Amniotic epithelial cell (primary cell): ENCODE results near the gene ATP10B.

Source experiments
- DNase-seq: peaks from one replicate; pipeline ENCODE4 v3.0.0-alpha.2; 2010; ENCODE audit warnings: low read depth

The ATP10B gene

DNA sequence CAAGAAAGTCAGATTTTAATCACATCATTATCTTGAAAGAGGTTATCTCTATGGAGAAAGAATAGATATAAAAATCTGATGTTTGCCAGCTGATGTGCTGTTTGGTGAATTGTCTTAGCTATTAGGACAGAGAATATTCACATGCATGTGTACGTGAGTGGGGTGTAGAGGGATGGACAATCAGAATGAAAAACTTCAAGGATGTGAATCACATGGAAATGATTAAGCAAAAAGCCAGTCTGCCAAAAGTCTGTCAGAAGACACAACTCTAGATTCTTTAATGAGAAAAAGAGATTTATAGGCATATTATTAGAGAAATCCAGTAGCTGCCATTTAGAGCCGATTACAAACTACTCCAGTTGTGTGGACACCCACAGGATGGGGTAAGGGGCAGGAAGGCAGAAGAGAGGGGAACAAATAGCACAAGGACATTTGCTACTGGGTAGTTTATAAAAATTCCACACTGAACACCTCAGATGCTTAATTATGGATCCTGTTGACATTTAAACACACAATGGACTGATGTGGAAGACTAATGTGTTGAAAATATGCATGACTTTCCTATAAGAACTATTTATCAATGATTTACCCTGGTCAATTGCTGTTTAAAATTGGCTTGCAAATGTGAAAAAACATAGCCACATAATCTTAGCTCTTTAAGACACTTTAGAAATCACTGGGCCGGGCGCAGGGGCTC is 302.9 kb downstream of the ATP10B start:
- DNase-seq: no peak

DNA sequence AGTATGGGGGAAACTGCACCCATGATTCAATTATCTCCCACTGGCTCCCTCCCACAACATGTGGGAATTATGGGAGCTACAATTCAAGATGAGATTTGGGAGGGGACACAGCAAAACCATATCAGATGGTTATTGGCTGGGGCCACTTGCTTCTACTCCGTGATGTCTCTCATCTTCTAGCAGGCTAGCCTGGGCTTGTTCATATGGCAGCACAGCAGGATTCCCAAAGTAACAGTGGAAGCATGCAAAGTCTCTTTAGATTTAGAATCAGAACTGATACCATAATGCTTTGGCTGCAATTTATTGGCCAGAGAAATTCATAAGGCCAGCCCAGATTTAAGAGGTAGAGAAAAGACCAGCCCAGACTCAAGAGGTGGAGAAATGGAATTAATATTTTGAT is 304.1 kb downstream of the ATP10B start:
- no peak for DNase-seq

DNA sequence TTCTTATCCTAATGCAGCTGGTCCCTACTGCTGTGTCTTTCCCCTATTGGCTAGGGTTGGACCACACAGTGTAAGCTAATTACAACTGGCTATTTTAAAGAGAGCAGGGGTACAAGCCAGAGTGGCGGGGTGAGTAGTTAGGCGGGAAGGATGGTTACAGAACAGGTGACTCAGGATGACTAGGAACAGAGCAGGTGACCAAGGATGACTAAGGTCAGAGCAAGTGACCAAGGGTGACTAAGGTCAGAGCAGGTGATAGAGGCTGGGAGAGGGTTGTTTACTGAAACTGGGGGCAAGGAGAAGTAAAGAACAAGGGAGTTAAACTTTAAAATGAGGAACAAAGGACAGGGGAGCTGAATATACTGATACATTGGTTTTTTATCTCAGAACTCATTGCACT is 304.9 kb downstream of the ATP10B start:
- no peak for DNase-seq

DNA sequence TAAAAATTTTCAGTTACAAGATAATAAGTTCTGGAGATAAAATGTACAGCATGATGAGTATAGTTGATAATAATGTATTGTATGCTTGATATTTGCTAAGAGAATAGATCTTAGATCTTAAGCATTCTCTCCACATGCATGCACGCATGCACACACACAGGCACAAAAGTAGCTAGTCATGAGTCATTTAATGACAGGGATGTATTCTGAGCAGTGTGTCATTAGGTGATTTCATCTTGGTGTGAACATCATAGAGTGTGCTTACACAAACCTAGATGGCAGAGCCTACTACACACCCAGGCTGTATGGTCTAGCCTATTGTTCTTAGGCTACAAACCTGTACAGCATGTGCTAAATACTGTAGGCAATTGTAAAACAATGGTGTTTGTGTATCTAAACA is 306.2 kb downstream of the ATP10B start:
- no peak for DNase-seq

DNA sequence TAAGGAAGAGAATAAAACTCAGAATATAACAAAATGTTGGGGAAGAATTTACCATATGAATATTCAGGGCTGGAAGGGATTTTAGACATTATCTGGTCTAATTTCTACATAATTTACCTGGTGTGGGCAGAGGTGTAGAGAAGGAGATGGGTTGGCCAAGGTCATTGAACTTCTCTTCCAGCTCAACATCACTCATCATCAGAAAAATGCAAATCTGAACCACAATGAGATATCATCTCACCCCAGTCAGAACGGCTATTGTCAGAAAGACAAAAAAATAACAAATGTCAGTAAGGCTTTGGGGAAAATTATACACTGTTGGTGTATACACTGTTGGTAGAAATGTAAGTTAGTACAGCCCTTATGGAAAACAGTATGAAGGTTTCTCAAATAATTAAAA is 308.6 kb downstream of the ATP10B start:
- no peak for DNase-seq

DNA sequence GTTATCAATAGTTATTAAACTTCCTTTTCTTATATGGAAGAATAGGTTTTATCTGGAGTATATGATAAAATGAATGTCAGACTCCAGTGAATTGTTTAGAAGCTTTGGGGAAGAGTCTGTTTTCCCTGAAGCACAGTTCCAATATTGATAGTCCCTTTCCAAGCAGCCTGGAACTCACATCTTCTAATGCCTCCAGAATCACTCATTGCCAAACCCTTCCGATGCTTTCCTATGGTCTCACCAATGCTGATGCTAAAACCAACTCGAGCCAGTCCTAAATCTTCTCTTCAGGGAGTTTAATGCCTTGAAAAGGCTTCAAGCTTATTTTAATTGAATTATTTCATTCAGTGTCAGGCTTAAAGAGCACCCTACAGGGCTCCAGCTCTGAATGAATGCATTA is 309.2 kb downstream of the ATP10B start:
- no peak for DNase-seq

DNA sequence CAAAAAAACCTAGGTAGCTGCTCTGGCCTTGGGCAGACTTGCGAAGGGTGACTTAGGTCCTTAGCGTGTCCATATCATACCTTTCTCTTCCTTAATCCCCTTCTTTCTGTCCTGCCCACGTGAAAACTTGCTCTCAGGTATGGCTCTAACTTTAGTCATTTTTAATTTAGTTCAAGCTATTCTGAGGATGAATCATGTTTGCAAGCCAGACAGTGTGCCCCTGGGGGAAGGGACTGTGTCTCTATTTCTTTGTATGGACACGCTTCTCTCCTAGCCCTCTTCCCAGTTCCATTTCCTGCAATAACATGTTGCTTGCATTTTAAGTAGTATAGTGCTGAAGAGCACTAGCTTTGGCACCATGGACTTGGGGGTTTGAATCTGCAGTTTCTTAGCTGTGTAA is 309.7 kb downstream of the ATP10B start:
- no peak for DNase-seq

DNA sequence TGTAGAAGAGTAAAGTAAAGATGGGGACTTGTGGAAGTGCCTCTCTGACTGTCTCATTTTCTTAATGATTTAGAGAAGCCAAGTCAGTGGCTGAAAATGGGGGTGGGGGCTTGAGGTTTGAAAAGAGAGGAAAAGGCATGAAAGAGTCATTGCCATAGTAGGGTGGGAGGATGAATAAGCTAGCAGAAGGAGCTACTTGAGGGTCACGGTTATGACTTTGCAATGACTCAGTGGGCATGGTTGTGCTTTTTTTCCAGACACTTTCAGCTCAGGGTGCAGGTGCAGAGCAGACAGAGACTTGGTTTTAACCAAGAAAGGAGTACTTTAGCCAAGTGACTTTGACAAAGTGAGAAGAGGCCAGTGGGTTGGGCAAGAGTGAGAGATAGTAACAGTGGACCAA is 312.6 kb downstream of the ATP10B start:
- DNase-seq: no peak

DNA sequence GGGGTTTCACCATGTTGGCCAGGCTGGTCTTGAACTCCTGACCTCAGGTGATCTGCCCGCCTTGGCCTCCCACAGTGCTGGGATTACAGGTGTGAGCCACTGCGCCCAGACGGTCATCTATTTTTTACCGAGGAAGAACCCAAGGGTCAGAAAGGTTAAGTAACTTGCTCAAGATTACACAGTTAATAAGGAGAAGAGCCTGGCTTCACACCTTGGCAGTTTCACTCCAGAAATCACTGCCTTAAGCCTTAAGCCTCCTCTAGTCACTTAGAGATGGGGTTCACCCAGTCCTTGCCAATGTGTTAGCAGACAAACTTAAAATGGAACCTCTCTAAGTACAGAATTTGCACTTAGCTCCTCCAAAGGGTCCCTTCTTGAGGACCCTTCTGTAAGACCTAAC is 314.1 kb downstream of the ATP10B start:
- no peak for DNase-seq

DNA sequence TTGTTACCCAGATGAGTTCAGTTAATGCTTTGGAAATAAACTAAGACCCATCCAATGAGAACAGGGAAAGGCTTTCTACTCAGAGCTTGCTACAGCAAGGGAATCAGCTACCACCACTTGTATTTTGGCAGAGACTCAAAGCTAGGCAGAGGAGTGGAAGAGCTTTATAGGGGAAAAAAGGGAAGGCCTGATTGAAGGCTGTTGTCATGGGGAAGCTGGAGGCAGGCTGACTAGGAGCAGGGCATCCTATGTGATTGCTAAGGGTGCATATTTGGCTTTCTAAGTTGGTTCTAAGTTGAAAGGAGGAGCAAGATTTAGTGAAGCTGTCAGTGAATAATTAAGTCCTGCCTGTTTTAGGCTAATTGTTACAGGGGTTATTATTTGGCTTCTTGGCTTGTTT is 314.9 kb downstream of the ATP10B start:
- no peak for DNase-seq

DNA sequence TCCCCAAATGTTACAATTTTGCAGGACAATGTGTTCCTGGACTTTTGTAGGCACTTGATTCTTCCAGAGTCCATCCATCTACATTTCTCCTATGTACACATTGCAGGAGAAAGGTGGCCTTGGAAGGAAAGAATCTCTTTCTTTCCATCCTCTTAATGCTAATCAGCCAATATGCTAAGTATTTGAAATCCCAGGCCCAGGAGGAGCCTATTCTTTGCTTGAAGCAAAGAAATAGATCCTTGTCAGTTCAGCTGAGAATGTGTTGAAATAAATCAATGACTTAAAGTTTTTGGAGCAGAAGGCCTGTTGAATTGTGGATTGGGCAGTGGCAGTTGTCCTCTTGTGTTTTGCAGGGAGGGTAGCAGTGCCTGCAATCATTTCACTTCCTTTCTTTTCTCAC is 317.1 kb downstream of the ATP10B start:
- no peak for DNase-seq

DNA sequence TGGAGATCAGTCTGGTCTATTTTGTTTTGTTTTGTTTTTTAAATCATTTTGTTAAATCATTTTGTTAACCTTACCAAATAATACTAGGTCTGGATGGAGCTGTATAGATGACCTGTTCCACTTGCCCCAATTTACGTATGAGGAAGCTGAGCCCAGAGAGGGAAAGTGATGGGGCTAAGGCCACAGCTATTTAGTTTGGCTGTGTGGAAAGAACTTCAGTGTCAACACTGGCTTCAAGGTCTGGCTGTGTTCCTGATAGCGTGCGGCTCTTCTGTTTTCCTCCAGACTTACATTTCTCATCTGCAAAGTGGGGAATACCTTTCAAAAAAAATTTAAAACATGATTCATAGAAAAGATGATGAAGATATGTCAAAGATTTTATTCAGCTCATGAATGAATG is 317.9 kb downstream of the ATP10B start:
- no peak for DNase-seq

DNA sequence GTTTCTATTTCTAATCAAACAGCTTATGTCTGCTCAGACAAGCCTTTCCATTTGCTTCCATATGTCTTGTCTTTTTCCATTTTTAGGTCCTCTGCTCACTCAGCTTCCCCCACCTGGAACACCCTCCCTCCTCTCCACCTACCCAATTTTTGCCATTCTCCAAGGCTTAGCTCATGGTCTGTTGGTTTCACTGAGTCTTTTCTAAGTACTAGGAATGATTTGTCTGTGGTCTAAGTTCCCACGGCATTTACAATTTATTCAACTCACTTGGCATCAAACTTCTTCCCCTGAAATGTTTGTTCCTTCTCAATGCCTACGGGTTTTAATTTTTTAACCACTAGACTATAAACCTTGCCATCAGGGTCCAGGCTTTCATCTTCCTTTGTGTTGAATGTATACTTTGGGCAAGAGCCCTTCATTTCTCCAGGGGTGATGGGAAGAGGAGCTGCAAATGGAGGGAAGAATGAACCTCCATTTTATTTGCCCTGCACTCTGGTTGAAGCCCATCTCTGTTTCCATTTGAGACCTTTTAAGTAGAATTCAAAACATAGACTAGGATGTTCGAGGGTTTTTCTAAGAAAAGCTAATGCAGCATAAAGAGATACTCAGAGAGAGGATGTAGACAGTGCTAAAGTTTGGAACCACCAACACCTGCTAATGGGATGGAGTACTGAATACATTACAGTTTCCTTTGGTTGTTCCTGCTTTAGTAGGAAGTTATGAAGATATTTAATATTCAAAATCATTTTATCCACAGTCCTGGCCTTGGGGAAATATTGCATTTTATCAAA is 326.3 kb downstream of the ATP10B start:
- no peak for DNase-seq

DNA sequence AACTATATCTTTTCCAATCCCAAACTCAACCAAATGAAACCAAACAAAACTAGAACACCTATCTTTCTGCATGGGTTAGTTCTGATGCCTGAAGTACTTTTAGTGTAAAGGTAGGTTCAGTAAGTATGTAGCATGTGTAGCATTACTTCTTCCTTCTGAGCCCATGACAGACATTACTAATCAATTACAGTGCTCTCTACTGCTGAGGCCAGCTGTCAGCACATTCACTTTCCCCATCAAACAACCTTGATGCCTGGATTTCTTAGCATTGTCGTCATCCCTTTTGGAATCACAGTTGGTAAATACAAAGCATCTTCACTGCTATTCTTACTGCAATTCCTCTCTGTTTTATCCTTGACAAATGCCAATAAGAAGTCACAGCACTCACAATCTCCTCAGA is 327.2 kb downstream of the ATP10B start:
- DNase-seq: no peak

DNA sequence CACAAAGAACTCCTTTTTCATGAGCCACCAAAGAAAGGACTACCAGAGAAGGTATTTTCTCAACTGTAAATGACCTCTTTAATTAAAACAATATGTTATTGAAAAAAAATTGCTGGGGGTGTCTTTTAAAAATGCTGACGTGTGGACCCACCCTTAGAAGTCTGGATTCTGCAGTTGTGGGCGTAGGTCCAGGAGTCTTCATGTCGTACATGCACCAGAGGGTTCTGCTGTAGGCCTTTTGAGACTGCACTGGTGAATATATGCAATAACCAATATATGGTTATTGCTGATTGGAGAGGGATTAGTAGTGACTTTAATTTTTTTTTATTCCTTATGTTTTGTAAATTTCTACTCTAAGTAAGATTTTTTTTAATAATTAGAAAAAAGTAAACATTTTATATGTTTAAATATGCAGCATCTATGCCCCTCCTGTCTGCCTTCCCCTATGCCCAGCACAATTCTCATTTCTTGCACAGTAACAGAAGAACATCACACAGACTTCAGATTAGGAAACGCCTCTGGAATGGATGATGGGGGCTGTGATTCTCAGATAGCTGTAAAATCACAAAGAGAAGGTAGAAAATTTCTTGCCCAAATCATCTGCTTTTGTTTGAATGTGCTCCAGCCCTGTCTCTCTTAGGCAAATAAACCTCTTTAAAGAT is 328.4 kb downstream of the ATP10B start:
- no peak for DNase-seq

DNA sequence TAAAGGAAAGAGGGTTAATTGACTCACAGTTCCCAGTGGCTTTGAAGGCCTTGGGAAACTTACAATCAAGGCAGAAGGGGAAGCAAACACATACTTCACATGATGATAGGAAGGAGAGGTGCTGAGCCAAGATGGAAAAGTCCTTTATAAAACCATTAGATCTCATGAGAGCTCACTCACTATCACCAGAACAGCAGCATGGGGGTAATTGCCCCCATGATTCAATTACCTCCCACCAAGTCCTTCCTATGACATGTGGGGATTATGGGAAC is 330.7 kb downstream of the ATP10B start:
- no peak for DNase-seq

DNA sequence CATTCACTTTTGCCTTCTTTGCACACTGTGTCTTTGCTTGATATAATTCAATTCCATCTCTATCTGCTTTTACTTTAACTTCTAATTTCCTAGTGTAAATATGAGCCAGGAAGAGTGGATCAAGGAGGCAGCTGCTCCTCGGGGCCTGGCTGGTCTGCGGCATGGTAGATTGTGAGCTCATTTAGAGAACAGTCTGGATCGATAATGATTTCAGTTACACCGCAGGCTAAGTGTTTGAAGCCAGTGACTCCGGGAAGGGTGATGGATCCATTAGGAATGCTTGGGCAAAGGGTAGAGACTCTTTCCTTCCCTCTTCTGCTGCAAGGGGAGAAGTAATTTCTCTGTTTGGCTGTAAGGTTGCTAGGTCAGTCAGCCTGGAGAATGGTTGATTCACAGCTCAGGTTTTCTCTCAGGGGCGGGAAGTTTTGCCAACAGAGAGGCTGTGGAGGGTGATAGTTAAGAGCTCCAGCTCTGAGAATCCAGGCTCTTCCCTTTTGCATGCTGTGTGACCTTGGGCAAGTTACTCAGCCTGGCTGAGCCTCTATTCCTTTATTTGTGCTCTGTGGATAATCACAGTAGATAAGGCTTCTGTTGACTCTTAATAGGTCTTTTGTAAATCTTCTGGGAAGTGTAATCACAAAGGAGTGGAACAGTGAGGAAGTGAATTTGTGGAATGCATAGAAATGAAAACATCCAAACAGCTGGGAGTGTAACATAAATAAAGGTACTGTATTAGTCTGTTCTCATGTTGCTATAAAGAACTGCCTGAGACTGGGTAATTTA is 331.2 kb downstream of the ATP10B start:
- no peak for DNase-seq

DNA sequence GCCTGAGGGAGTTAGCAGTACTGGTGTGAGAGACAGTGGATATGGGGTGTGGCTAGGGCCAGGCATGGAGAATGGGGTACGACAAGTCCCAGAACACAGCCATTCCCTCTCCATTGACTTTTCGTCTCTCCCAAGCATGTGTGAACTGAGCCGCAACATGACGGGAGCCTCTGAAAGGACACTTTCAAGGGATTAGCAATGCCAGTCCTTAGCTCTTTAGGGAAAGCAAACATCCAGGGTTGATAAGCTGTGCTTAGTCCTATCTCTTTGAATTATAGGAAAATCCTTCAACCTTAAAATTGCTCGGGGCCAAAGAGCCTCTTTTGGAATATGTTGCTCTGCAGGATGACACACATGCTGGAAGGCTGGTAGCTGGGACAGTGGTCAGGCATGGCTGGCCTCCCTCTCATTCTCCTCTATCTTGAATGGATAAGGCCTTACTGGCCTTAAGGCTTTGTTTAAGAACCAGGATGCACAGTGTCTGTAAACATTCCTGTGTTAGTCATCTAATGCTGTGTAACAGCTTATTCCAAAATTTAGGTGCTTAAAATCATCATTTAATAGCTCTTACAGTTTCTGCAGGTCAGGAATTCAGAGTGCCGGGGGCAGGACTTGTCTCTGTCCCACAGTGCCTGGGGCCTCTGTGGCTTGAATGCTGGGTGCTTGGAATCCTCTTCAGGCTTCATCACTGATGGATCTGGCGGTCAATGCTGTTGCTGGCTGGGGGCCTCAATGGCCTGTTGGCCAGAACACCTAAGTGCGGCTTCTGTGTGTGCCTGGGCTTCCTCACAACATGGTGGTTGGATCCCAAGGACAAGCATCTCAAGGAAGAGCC is 335.1 kb downstream of the ATP10B start:
- DNase-seq: no peak

DNA sequence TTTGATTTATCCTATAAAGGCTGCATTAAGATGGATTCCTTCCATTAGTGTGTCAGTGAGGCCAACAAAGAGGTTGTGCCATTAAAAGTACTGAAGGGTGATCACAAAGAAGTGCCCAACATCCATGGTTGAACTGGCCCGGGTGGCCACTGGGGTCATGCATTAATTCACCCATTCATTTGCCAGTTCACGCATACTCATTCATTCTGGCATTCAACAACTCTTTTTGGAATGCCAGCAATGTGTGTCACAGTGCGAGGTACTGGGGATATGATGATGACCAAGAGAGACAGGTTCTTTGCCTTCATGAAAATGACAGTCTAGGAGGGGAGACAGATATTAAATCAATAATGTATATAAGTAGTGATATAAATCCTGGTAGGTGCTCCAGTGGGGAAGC is 337.1 kb downstream of the ATP10B start:
- DNase-seq: no peak

DNA sequence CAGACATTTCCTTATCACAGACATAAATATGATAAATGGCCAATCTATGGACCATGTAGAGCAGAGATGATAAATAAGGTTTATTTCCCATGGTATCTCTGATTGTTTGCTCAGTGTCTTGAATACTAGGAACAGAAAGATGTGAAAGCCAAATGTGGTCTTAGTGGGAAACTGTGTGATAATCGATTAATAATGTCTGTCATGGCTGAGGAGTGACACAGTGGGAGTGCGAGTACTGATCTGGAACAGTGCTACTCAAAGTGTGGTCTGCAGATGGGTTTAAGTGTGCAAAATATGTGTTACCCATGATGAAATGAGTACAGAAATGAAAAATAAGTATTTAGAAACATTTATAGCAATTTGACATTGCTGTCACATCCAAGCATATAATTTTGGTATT is 337.8 kb downstream of the ATP10B start:
- no peak for DNase-seq

DNA sequence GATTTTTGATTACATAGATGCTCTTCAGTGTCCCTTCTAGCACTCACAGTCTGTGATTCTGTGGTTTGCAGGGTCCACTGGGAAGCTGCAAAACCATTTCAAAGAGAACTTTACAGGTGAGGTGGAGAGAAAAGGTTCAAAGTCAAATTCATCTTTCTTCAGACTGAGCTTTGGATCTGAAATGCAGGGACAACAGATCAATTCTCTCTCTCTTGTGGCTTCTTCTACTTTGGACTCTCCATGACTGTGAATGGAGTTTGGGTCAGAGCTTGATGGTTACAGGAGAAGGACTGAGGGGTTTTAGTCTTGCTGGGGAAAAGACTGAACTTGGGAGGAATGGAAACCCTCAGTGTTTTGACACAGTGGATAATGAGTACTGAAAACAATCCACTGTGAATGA is 338.5 kb downstream of the ATP10B start:
- DNase-seq: no peak
